NCI-H2196 treated with DMSO at 0.1 percent for 48 hours (cell line): ENCODE results near the gene LST1.
"Not testable (repeated sequence)": the region's sequence is repeated elsewhere in the genome, so short reads cannot be mapped to it uniquely, and the experiment has no call there.

Source experiments
- DNase-seq: peaks from one replicate; lab custom pipeline; 2025; ENCODE audit not compliant: unreplicated experiment; lab: John Stamatoyannopoulos, UW

LST1 gene

GRCh38 chr6:31580438-31580740 lies 5.7 kb upstream of the LST1 start:
- no peak for DNase-seq

GRCh38 chr6:31580807-31581433 lies 5.2 kb upstream of the LST1 start:
- DNase-seq = peak; percentile 66

- DNase-seq = no peak
Observed at GRCh38 chr6:31581434-31582229, 4.4 kb upstream of the LST1 start.

- no peak for DNase-seq
Observed at GRCh38 chr6:31582230-31582643, 3.8 kb upstream of the LST1 start, which contains the start of gene LTB. Gene LTB, minus strand, starts transcription at chr6:31582424. Its CDS starts 7 bp downstream, at chr6:31582417.

- no peak for DNase-seq
Observed at GRCh38 chr6:31585491-31585890, 586 bp upstream of the LST1 start.

- no peak for DNase-seq
Observed at GRCh38 chr6:31586599-31587281, 663 bp downstream of the LST1 start.

- no peak for DNase-seq
Observed at GRCh38 chr6:31587791-31588777, 2.0 kb downstream of the LST1 start.

- DNase-seq = no peak
Observed at GRCh38 chr6:31588871-31589650, 3.0 kb downstream of the LST1 start.

- not testable (repeated sequence) for DNase-seq
Observed at GRCh38 chr6:31590691-31591090, 4.6 kb downstream of the LST1 start.

- no peak for DNase-seq
Observed at GRCh38 chr6:31592396-31592771, 6.3 kb downstream of the LST1 start.

GRCh38 chr6:31597006-31597405 lies 10.9 kb downstream of the LST1 start:
- DNase-seq = no peak

- no peak for DNase-seq
Observed at GRCh38 chr6:31607317-31607716, 21.2 kb downstream of the LST1 start.

- DNase-seq = no peak
Observed at GRCh38 chr6:31609519-31610406, 23.7 kb downstream of the LST1 start.

GRCh38 chr6:31610968-31611367 lies 24.9 kb downstream of the LST1 start:
- no peak for DNase-seq

GRCh38 chr6:31614075-31614619 lies 28.1 kb downstream of the LST1 start:
- no peak for DNase-seq

- no peak for DNase-seq
Observed at GRCh38 chr6:31614684-31615578, 28.9 kb downstream of the LST1 start, which contains the start of gene AIF1. Gene AIF1, plus strand, starts transcription at chr6:31615234. Its CDS starts 96 bp downstream, at chr6:31615330.

- DNase-seq = no peak
Observed at GRCh38 chr6:31615748-31616147, 29.7 kb downstream of the LST1 start.

- DNase-seq = no peak
Observed at GRCh38 chr6:31617010-31617409, 30.9 kb downstream of the LST1 start.
